NCI-H1048 (cell line): ENCODE data around the gene BTF3L4.
A peak's percentile ranks its signal among the peaks of the same experiment; 100 is the strongest.
"Not testable (repeated sequence)": the region's sequence is repeated elsewhere in the genome, so short reads cannot be mapped to it uniquely, and the experiment has no call there.

Experiments used
- DNase-seq: peaks from one replicate; lab custom pipeline; 2025; lab: John Stamatoyannopoulos, UW

The BTF3L4 gene

DNA sequence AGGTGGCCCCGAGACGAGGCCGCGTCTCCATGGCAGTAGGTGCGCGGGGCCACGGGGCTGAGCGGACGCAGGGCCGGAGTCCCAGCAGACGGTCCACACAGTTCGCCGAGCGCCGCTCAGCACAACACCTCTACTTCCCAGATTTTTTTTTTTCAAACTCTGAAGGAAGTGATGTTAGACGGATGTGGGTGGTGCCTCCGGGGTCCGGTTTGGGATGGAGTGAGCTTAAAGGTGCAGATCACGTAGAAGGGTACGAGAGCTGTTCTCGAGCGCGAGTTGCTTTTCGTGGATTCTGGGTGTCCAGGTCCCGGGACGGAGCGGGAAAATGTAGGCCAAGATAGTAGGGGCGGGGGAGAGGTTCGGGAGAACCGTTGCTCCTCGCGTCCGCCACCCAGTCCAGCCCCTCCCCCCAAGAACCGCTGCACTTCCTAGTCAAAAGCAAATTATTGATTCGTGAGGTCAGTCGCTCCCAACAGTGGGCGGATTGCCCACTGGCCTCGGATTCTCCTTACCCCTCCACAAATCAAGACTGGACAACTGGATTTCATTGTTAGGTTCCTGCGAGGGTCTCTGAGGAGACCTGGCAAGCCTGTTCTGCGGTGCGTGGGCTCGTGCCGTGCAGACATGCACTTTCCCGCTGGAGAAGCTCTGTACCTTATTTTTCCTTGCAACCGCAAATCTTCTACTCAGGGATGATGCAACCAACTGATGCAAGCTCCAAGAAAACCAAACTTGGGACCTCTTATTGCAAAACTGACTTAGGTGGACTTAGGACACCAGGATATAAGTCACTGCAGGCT, 829 bp upstream of the BTF3L4 start, which contains the start of gene TXNDC12:
TSS of gene TXNDC12 (minus strand) at position 126 of the 800 bp plus-strand sequence. CDS start at position 31, 95 bp downstream.
- peak; percentile 83 for DNase-seq

DNA sequence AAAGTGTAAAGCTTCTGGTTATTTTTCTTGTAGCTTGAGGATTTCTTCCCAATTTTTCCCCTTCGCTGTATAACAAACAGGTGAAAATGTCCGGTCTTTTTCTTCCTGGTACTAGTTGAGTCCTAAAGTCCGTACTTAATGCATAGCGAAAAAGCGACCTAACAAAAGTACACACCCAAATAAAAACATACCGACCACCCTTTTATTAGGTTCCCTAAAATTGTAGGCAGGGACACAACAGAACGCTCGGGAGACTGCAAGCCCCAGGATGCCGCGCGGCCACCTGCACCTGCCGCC, 281 bp upstream of the BTF3L4 start:
- no peak for DNase-seq

DNA sequence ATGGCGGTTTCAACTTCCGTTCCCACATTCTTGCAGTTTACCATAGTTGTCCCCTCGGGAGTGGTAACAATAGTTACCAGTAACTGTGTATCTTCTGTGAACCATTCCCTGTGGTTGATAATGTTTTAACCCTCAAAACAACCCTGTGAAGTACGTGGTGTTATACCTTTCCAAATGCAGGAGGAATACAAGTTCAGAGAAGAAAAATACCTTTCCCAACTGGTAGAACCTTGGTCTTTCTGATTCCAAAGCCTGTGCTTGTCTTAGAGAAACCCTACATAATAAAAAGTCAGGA, 789 bp downstream of the BTF3L4 start:
- no peak for DNase-seq

DNA sequence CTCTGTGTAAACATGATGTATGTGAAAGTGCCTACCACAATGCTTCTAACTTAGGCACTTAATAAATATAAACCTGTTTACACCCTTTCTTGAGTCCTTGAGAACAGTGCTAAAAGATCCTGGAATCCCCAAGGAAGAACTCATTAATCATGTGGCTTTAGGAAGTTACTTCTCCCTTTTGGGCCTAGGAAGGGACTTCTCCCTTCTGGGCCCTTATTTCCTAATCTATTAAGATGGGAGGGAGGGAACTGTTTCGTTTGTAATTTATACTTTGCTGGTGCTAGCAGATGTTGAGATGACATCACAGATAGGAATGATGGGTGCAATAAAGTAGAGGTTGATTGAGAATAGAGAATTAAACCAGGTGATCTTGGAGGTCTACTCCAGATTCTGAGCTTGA, 1.2 kb downstream of the BTF3L4 start:
- no peak for DNase-seq

DNA sequence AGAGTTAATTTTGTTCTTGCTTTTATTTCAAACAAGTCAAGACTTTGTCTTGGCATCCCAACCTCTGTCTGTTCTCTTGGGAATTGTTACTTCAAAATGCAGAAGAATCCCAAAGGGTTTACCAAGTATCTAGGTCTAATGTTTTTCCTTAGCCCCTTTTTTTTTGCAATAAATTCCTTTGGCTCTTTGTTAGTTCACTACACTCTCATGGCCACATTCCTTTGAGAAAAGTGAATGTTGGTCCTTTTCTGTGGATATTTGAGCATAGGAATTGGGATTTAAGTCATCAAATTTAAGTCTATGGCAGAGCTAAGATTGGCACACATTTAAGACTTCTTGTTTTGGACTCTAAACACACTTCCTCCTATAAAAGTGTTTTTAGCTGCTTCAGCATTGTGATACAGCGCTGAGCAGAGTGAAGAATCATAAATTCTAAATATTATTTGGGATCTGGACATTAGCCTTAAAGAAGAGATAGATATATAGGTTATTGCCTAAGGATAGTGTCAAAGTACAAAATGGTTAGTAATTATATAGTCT, 1.9 kb downstream of the BTF3L4 start:
- DNase-seq, result no peak

DNA sequence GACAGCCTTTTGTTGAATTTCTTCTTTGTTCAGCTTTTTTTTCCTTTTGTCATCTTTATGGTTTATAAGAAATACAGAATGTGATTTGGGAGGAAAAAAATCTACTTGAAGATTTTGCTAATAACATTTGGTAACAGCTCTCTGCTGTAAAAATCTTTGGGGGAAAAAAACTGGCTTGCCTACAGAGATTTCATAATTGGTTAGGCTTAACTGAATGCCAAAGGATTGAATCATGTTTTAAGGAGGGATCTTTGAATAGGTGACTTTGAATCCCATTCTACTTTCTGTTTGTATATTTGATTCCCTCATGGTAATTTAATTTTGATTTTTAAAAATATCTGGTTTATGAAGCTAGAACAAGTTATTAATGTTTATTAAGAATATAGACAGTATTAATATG, 3.2 kb downstream of the BTF3L4 start:
- DNase-seq, result no peak

DNA sequence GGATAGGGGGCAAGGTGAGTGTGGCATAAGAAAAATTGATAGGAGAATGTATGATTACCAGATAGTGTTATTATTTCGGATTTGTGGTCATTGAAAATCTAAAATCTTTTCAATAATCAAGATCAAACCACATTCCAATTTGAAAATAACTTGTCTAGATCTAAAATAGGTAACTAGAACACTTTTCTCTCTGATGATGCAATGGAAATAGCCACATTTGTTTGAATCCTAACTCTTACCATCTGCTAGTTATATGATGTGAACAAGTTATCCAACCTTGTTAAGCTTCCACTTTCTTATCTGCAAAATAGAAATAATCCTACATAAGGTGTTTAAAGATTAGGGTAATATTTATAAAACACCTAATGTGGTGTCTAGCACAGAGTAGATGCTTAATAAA, 3.8 kb downstream of the BTF3L4 start:
- DNase-seq, result no peak

DNA sequence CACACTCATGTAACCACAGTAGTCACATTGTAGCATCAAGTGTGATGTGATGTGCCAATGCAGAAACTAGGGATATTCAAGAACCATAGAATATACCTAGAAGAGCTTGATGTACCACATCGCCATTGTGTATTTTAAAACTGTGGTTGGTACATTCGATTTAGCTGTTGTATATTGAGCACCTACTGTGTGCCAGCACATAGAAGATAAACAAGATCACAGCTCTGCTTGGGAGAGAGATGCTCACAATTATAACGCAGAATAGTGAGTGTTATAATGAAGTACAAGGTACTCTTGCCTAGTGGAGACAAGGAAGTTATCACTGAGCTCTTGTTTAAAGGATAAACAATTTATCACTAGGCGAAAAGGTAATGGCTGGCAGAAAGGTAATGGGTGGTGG, 4.7 kb downstream of the BTF3L4 start:
- DNase-seq, result no peak

DNA sequence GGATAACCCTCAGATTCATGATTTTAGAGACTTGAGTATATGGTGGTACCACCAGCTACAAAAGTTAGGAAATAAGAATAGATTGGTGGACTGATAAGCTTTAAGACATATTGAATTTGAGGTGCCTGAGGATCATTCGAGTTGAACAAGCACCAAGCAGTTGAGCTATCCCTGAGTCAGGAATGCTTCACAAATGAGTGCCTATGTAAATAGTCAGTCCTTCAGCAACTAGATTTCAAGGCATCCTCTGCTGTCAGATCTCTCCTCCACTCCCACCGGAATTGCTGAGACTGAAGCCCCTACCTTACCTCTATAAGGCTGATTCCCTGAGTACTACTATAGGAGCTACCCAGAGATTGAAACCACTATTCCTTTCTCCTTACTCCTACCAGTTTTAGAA, 7.1 kb downstream of the BTF3L4 start:
- DNase-seq, result no peak

DNA sequence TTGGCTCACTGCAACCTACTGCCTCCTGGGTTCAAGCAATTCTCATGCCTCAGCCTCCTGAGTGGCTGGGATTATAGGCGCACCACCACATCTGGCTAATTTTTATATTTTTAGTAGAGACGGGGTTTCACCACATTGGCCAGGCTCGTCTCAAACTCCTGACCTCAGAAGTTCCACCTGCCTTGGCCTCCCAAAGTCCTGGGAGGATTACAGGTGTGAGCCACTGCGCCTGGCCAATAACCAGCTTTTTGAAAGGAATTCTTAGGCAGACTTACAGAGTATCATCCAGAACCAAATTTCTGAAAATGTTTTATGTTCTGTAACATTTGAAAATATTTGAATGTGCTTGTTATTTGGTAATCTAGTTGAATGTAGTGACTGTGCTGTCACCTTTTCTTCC, 14.6 kb downstream of the BTF3L4 start:
- no peak for DNase-seq

DNA sequence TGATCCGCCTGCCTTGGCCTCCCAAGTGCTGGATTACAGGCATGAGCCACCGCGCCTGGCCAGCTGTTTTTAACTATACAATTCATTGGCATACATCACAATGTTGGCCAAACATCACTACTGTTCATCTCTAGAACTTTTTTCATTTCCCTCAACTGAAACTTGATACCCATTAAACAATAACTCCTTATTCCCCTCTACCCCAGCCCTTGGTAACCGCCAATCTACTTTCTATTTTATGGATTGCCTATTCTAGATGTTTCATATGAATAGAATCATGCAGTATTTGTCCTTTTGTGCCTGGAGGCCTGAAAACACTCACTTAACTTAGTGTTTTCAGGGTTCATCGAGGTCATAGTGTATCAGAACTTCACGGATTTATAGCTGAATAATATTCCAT, 16.2 kb downstream of the BTF3L4 start:
- no peak for DNase-seq

DNA sequence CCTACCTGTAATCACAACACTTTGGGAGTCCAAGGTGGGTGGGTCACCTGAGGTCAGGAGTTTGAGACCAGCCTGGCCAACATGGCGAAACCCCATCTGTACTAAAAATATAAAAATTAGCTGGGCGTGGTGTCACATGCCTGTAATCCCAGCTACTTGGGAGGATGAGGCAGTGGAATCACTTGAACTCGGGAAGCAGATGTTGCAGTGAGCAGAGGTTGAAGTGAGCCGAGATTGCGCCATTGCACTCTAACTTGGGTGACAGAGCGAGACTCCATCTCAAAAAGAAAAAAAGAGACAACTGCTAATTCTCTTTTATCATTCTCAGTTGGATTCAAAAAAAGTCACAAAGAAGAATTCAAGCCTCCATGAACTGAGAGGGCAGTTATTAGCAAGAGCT, 21.2 kb downstream of the BTF3L4 start:
- not testable (repeated sequence) for DNase-seq

DNA sequence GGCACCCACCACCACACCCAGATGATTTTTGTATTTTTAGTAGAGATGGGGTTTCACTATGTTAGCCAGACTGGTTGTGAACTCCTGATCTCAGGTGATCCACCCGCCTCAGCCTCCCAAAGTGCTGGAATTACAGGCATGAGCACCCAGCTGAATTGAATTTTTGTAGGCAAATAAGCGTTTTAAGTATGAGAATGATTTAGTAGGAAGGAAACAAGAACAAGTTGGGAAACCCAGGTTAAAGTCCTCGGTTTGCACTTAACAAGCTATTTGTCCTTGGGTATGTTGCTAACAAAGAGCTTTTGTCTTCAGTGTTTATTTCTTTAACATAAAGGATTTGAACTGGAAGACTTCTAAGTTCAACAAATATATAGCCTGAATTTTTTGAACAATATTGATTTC, 23.9 kb downstream of the BTF3L4 start:
- no peak for DNase-seq

DNA sequence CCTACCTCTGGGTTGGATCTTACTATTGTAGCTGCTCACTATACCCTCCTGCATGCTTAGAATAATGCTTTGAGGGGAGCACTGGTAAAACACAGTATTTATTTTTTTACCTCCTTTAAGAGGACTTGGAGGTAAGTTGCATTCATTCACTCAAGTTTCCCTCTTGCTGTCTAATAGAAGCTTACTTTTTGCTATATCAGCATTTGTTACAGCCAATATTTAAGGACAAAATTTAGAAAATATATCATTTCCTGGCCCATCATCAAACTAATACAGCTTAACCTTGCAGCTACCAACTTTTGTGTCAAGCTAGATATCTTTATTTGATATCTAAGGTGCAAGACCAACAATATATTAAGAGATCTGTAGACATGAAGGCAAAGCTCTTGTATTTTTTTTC, 31.8 kb downstream of the BTF3L4 start:
- not testable (repeated sequence) for DNase-seq

DNA sequence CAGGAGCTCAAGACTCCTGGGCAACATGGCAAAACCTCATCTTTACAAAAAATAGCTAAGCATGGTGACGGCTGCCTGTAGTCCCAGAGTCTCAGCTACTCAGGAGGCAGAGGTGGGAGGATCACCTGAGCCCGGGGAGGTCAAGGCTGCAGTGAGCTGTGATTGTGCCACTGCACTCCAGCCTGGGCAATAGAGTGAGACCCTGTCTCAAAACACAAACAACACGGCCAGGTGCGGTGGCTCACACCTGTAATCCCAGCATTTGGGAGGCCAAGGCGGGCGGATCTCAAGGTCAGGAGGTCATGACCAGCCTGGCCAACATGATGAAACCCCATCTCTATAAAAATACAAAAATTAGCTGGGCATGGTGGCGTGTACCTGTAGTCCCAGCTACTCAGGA, 38.2 kb downstream of the BTF3L4 start:
- DNase-seq, result not testable (repeated sequence)

DNA sequence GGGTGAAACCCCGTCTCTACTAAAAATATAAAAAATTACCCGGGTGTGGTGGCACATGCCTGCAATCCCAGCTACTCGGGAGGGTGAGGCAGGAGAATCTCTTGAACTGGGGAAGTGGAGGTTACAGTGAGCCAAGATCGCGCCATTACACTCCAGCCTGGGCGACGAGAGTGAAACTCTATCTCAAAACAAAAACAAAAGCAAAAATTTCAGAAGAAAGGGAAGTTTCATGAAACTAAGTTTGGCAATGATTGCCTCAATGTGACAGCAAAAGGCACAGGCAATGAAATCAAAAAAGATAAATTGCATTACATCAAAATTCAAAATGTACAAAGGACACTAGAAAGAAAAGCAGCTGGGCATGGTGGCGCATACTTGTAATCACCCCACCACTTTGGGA, 40.1 kb downstream of the BTF3L4 start:
- DNase-seq, result no peak

DNA sequence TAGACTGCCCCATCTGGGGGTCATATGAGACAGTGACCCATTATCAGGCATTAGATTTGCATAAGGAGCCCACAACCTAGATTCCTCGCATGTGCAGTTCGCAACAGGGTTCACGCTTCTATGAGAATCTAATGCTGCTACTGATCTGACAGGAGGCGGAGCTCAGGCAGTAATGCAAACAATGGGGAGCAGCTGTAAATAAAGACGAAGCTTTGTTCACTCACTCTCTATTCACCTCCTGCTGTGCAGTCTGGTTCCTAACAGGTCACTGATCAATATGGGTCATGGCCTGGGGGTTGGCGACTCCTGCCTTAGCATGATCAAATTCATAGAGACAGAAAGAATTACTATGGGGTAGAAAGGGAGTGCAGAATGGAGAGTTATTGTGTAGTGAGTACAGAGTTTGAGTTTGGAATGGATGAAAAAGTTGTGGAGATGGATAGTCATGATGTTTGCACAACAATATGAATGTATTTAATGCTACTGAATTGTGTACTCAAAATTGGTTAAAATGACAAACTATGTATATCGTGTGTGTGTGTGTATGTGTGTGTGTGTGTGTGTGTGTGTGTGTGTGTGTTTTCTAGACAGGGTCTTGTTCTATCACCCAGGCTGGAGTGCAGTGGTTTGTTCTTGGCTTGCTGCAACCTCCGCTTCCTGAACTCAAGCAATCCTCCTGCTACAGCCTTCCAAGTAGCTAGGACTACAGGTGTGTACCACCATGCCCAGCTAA, 42.2 kb downstream of the BTF3L4 start:
- no peak for DNase-seq

DNA sequence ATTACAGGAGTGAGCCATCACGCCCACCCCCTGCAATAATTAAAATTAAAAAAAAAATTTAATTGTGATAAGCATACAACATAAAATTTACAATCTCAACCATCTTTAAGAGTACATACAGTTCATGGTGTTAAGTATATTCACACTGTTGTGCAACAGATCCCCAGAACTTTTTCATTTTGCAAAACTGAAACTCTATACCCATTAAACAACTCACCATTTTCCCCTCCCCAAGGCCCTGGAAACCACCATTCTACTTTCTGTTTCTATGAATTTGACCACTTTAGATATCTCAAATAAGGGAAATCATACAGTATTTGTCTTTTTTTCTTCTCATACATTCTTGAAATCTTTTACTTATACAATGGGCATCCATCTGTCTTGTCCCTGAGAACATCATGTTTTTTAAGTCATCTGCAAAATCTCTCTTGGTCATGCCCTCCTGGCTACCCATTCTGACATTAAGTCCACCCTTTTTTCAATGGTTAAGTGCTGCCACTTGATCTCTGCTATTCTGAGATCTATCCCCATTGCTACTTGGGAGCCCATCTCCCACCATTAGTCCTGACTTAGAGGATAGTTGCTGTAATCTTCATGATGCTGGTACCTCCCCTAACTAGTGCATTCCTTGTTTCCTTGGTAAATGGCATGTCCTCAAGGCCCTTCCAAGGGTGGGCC, 46.4 kb downstream of the BTF3L4 start:
- DNase-seq, result no peak

DNA sequence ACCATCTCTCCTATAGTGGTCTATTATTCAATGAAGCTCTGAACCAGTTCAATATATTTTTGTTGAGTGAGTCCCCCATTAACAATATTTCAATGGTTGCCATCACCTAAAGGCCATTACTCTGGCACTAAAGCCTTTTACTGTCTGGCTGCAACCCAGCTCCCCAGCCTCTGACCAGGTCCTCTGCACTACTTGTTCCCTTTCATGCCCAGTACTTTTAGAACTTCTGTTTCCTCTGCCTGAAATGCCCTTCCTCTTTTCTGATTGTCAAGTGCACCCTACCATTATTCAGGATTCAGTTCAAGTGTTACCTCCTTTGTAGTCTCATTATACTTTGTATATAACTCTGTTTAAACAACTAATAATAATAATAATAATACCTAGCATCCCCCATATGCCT, 55.4 kb downstream of the BTF3L4 start:
- no peak for DNase-seq

DNA sequence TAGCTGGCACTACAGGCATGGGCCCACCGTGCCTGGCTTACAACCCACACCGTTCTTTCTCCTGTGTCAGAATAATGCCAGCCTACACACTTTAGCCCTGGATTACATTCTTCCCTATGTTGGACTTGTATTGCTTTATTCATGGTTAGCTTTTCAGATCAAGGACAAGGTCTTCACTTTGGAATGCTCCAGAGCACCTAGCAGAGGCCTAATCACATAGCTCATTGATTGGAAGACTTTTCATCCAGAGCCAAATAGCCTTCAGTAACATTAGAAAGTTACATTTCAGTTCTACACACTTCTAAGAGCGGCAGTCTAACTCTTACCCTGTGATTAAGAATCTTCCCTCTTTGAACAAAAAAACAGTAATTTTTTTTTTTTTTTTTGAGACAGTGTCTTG, 56.4 kb downstream of the BTF3L4 start:
- DNase-seq, result no peak

DNA sequence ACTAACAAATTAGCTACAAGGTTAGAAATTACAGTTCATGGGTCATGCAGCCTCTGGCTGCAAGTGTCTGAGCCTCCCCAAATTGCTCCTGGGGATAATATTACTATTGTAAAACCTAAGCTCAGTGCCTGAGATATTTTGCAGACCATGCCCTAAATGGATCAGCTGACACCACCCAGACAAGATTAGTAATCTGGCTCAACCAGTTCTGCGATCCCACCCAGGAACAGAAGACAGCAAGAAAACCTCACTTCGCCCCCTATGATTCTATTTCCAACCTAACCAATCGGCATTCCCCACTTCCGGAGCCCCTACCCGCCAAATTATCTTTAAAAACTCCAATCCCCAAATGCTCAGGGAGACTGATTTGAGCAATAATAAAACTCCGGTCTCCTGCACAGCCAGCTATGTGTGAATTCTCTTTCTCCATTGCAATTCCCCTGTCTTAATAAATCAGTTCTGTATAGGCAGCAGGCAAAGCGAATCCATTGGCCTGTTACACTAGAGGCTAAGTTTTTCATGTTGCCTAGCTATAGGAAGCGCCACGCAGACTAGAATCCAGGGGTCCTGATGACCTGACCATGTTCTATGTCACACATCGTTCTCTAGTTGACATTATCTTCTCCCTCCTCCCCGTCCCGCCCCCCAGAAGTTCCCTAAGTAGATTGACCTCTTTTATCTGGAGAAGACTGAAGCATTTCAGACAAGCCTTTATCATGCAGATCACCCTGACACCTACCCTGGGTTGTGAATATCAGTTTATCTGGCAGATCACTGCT, 63.4 kb downstream of the BTF3L4 start:
- DNase-seq, result no peak

DNA sequence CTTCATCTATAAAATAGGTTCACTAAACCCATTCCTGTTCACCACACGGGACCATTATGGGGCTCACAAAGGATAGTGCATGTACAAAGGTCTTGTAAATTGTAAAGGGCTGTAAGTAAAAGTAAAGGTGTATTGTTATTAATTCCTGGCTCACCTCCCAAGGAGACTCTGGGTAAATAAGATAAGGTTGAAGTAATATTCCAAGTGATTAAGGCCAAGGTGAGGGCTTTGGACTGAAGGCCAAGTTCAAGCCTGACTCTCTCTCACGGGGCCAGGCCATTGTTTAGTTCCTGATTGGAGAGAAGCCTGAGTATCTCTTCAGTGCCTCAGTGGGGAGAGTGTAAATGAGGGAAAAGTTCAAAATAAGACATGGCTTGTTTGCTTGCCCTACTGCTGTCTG, 66.3 kb downstream of the BTF3L4 start:
- DNase-seq, result no peak
